Peyer's patch (tissue), 4 donors: Measurements from ENCODE around the gene BCL11A.

Experiments used
- POLR2A ChIP-seq, 2 donors: fragments of 450-650 bp; IDR thresholded peaks; one replicate each; pipeline ENCODE4 v1.5.1; 2017; ENCODE audit warnings: antibody characterized with exemption in 2 of 2, mild to moderate bottlenecking in 2 of 2, moderate library complexity in 2 of 2
- TF ChIP-seq, protein P1 (sequence below), 6 experiments: fragments of 450-650 bp in 4 of 6; fragments of 200-600 bp in 2 of 6; sonication (generic) in 1 of 6; IDR thresholded peaks; one replicate each; pipeline ENCODE4 v1.5.1; 2017 to 2019; ENCODE audit warnings: antibody characterized with exemption in 6 of 6, mild to moderate bottlenecking in 3 of 6, moderate library complexity in 1 of 6

DNA sequence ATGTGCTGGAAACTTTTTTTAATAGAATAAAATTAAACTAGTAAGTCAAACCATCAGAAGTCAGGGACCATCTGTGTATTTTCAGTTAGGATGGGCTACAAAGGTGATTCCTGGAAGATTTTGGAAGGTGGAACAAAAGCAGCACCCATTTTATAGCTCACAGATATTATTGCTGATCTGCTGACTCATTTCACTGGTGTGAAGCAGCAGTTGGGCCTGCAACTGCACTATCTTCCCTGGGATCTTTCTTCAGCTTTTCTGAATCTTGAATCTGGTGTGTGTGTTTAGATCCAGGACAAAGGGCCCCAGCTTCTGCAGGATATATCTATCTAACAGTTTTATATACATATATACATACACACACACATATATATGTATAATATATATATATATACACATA lies 35.6 kb upstream of the BCL11A start:
- TF ChIP-seq POLR2A (IDR thresholded peaks at IDR 0.05) = no peak
- TF ChIP-seq, protein P1, sequence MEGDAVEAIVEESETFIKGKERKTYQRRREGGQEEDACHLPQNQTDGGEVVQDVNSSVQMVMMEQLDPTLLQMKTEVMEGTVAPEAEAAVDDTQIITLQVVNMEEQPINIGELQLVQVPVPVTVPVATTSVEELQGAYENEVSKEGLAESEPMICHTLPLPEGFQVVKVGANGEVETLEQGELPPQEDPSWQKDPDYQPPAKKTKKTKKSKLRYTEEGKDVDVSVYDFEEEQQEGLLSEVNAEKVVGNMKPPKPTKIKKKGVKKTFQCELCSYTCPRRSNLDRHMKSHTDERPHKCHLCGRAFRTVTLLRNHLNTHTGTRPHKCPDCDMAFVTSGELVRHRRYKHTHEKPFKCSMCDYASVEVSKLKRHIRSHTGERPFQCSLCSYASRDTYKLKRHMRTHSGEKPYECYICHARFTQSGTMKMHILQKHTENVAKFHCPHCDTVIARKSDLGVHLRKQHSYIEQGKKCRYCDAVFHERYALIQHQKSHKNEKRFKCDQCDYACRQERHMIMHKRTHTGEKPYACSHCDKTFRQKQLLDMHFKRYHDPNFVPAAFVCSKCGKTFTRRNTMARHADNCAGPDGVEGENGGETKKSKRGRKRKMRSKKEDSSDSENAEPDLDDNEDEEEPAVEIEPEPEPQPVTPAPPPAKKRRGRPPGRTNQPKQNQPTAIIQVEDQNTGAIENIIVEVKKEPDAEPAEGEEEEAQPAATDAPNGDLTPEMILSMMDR (IDR thresholded peaks at IDR 0.05) = no peak
